GM12878 (cell line): ENCODE measurements around the gene NISCH. TPM values are rescaled to one million over a fixed set of nuclear protein-coding genes. Genes with fewer than 3 reads are reported as not detected.
A peak's percentile ranks its signal among the peaks of the same experiment; 100 is the strongest.

ENCODE experiments used
- ATAC-seq: fragments of 200-7000 bp; cut with Tn5 transposase; 3 replicates; pipeline ENCODE4 v1.9.1; 2020; ENCODE audit warnings: mild to moderate bottlenecking, moderate library complexity
- BruUV-seq: library from RNA; stranded (reverse); fragments of 400-500 nt; replicated peaks from 2 replicates; lab custom pipeline; 2021; lab: Mats Ljungman, UMichigan
- CTCF ChIA-PET: fragments of 300-600 bp; sonication (Branson Sonifier 250); formaldehyde crosslinking; extraction: SDS; loops from one replicate; lab custom pipeline; 2021; ENCODE audit warnings: inconsistent platforms; lab: Yijun Ruan, JAX
- POLR2A ChIA-PET: fragments of 350-600 bp; formaldehyde crosslinking; extraction: SDS; loops from one replicate; lab custom pipeline; 2021; ENCODE audit warnings: inconsistent platforms; lab: Charles Lee
- RAD21 ChIA-PET: fragments of 300-600 bp; sonication (Branson Sonifier 250); formaldehyde crosslinking; loops from one replicate; lab custom pipeline; 2023; ENCODE audit warnings: antibody characterized with exemption; ENCODE audit not compliant: unreplicated experiment; lab: Charles Lee
- SMC1A ChIA-PET: fragments of 300-600 bp; sonication (Branson Sonifier 250); formaldehyde crosslinking; loops from one replicate; lab custom pipeline; 2023; ENCODE audit not compliant: unreplicated experiment, uncharacterized antibody; lab: Charles Lee
- DNase-seq: peaks from one replicate; pipeline ENCODE4 v3.0.0-alpha.2; 2011; ENCODE audit warnings: low read depth, low spot score
- FAIRE-seq: peaks from 3 replicates; lab custom pipeline; 2011; peaks lifted over from hg19 to GRCh38; lab: Jason Lieb, UNC
- H2AFZ ChIP-seq: 2 replicates; pipeline ENCODE4 v1.6.0; 2011; ENCODE audit warnings: low read depth, low read length, control low read depth; ENCODE audit not compliant: control insufficient read depth
- H3K27ac ChIP-seq: 2 replicates; pipeline ENCODE4 v1.5.1; 2011; ENCODE audit warnings: control low read depth; ENCODE audit not compliant: control insufficient read depth, insufficient read depth
- H3K27me3 ChIP-seq, 2 experiments: replicated peaks in 1 of 2; 2 replicates each; pipeline versions ENCODE4 v1.6.0 to v1.6.1; 2011; ENCODE audit warnings: low read length in 1 of 2; ENCODE audit not compliant: control insufficient read depth in 2 of 2, insufficient read depth in 2 of 2
- H3K36me3 ChIP-seq, 2 experiments: 2 replicates each; pipeline ENCODE4 v1.5.1; 2011; ENCODE audit warnings: low read length in 1 of 2; ENCODE audit not compliant: control insufficient read depth in 2 of 2, insufficient read depth in 2 of 2
- H3K4me1 ChIP-seq: 2 replicates; pipeline ENCODE4 v1.6.1; 2011; ENCODE audit warnings: mild to moderate bottlenecking, low read length, moderate library complexity, mixed read lengths; ENCODE audit not compliant: control insufficient read depth, insufficient read depth
- H3K4me2 ChIP-seq: 2 replicates; pipeline ENCODE4 v1.6.0; 2011; ENCODE audit warnings: control low read depth; ENCODE audit not compliant: control insufficient read depth, insufficient read depth
- H3K4me3 ChIP-seq: fragments of 200-600 bp; sonication (generic); 2 replicates; pipeline ENCODE4 v1.5.1; 2016
- H3K79me2 ChIP-seq: 2 replicates; pipeline ENCODE4 v1.6.0; 2011; ENCODE audit warnings: low read length; ENCODE audit not compliant: control insufficient read depth, insufficient read depth
- H3K9ac ChIP-seq: 2 replicates; pipeline ENCODE4 v1.8.0; 2011; ENCODE audit warnings: low read length, control low read depth, mixed read lengths; ENCODE audit not compliant: control insufficient read depth, insufficient read depth
- H3K9me3 ChIP-seq: replicated peaks from 3 replicates; pipeline ENCODE4 v1.5.1; 2011; ENCODE audit warnings: mild to moderate bottlenecking, low read length; ENCODE audit not compliant: control insufficient read depth, insufficient read depth
- H4K20me1 ChIP-seq: 2 replicates; pipeline ENCODE4 v1.6.0; 2011; ENCODE audit not compliant: control insufficient read depth, insufficient read depth
- EP300 ChIP-seq, 2 experiments: fragments of 150-350 bp in 1 of 2; IDR thresholded peaks; 2 replicates each; pipeline ENCODE4 v1.6.1; 2011 to 2012; ENCODE audit warnings: low read depth in 2 of 2, low read length in 2 of 2, borderline replicate concordance in 1 of 2, improper control_type of control experiment in 1 of 2, inconsistent platforms in 1 of 2; ENCODE audit not compliant: control insufficient read depth in 1 of 2
- GATAD2B ChIP-seq: fragments of 450-650 bp; conservative IDR thresholded peaks from 2 replicates; pipeline ENCODE4 v1.6.1; 2017; ENCODE audit warnings: low read depth, mild to moderate bottlenecking, moderate library complexity
- HCFC1 ChIP-seq: fragments of 150-350 bp; IDR thresholded peaks from 2 replicates; pipeline ENCODE4 v1.6.1; 2014; ENCODE audit warnings: low read length
- MYB ChIP-seq: fragments of 150-350 bp; IDR thresholded peaks from 2 replicates; pipeline ENCODE4 v1.6.1; 2014; ENCODE audit warnings: mild to moderate bottlenecking, low read depth, low read length, borderline replicate concordance
- NR2C1 ChIP-seq: fragments of 450-650 bp; IDR thresholded peaks from 2 replicates; pipeline ENCODE4 v1.6.1; 2017; ENCODE audit warnings: antibody characterized with exemption, mild to moderate bottlenecking, moderate library complexity
- NR2F1 ChIP-seq: fragments of 450-650 bp; conservative IDR thresholded peaks from 2 replicates; pipeline ENCODE4 v1.6.1; 2017; ENCODE audit warnings: mild to moderate bottlenecking
- SIX5 ChIP-seq: IDR thresholded peaks from 2 replicates; pipeline ENCODE4 v1.6.1; 2011; ENCODE audit warnings: mild to moderate bottlenecking, low read depth, low read length, moderate library complexity; ENCODE audit not compliant: severe bottlenecking
- SMARCA5 ChIP-seq: fragments of 450-650 bp; IDR thresholded peaks from 2 replicates; pipeline ENCODE4 v1.6.1; 2017; ENCODE audit warnings: mild to moderate bottlenecking
- SREBF1 ChIP-seq: IDR thresholded peaks from 2 replicates; pipeline ENCODE4 v1.6.1; 2012; ENCODE audit warnings: mild to moderate bottlenecking, low read length
- ZBTB40 ChIP-seq: fragments of 450-650 bp; IDR thresholded peaks from 2 replicates; pipeline ENCODE4 v1.6.1; 2016; ENCODE audit warnings: mild to moderate bottlenecking, moderate library complexity, borderline replicate concordance
- WGBS: methylation state at CpG from one replicate; pipeline ENCODE4 v1.1.6; 2016; ENCODE audit warnings: low lambda C conversion rate; ENCODE audit not compliant: insufficient replicate concordance, insufficient coverage; ENCODE audit errors: missing lambda C conversion rate; 5-methylcytosine and 5-hydroxymethylcytosine counted together
- in situ Hi-C: fragments of 300-500 bp; cut with MboI; formaldehyde crosslinking; loops from 9 replicates; pipeline ENCODE4 v1.14.3; 2018; ENCODE audit warnings: mixed read lengths
- intact Hi-C: fragments of 100-400 bp; cut with micrococcal nuclease; formaldehyde crosslinking; loops from one replicate; pipeline ENCODE4 v1.14.2; 2022; ENCODE audit not compliant: unreplicated experiment
- polyA plus RNA-seq, 11 experiments: library from polyadenylated mRNA; depleted of rRNA in 4 of 11; unstranded in 6 of 11; stranded (reverse) in 5 of 11; fragments of >200 nt; fragmentation: Nextera tagmentation in 4 of 11; fragmentation: Illumina TruSeq in 1 of 11; extraction: Ambion mirVana in 4 of 11; extraction: Trizol in 1 of 11; gene quantifications; 1 replicate in 1 of 11; 2 replicates in 10 of 11; pipeline versions ENCODE4 v1.2.1 to v1.2.3, GENCODE V29; 2011 to 2016; ENCODE audit warnings: inconsistent platforms in 2 of 11, missing spikeins in 2 of 11, low read depth in 1 of 11
- total RNA-seq, 4 experiments: library from RNA; depleted of rRNA in 3 of 4; stranded (reverse); fragments of >200 nt in 3 of 4; fragmentation: Illumina TruSeq in 1 of 4; extraction: Trizol in 1 of 4; gene quantifications; 2 replicates each; pipeline versions ENCODE4 v1.2.1 to v1.2.3, GENCODE V29; 2013 to 2021

Gene NISCH
- total and polyA plus RNA-seq, 10 of the 15 experiments (the other 5 are each of a cell fraction or from before 2014, with no cell fraction given): 0.76 to 52.5 (median 24.6) TPM

DNA sequence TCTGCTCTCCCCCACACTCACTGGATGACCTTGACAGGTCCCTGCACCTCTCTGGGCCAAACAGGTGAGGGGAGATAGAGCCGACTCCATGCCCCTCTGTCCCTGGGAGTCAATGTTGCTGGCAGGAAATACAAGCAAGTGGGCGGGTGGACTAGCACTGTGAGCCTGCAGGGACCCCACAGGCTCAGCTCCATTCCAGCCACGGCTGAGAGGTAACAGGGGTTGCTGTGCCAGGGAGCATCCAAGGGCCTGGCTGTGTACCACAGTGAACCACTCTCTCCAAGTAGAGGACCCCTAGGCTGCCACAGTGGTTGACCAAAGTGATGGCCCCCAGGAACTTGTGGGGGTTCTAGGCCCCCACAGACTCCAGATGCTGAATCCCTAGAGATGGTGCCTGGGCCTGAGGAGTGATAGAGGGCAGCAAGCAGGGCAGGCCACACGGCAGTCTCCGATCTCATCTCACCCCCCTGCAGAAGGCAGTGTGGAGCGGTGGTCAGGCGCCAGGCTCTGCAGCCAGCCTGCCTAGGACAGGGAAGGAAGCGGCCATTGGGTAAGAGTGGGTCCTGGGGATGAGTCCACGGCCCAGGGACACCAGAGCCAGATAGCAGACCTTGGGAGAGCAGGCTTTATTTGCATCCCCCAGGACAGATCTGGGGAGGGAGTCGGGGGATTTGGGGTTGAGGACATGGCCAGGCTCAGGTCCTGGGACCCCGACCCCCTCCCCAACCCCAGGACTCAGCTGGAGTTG lies 4.7 kb upstream of the NISCH start:
- H2AFZ ChIP-seq: no peak overlapping the region
- POLR2A ChIA-PET: interaction anchor here (1.3 kb wide), 1 partner anchor 197 kb away, joined by 6 read pairs; no protein-coding TSS in a partner anchor
- TF ChIP-seq SREBF1 (no peak), GATAD2B (no peak)
- TF ChIP-seq, all 136 proteins: peak for 0
- FAIRE-seq: no peak
- 40% methylated on average over 11 of the region's 11 CpGs for WGBS
- RAD21 ChIA-PET: interaction anchor here (0.7 to 5.8 kb wide), 3 partner anchors 8 to 38 kb away, joined by 3 to 63 read pairs (median 5); no protein-coding TSS in a partner anchor
- no TSS peak for BruUV-seq
- peaks cover 10% of the 10 kb centered on the region for H3K4me1 ChIP-seq
- SMC1A ChIA-PET: no interaction called here
- no peak overlapping the region for H3K4me3 ChIP-seq
- H3K36me3 ChIP-seq: no peaks in the 10 kb centered on the region
- CTCF ChIA-PET: interaction anchor here (1.2 to 6.6 kb wide), 2 partner anchors 23 to 26 kb away, joined by 3 to 147 read pairs; no protein-coding TSS in a partner anchor
- no peaks in the 10 kb centered on the region for H3K9me3 ChIP-seq
- intact Hi-C loops: loop anchor here (10.0 kb wide), 1 partner anchor 234 kb away; the partner anchor contains the start of genes GNL3 and PBRM1
- H3K9ac ChIP-seq: no peak overlapping the region
- in situ Hi-C loops: no loop called here
- DNase-seq: no peak
- H3K27me3 ChIP-seq: no peaks in the 10 kb centered on the region
- no peaks in the 10 kb centered on the region for H4K20me1 ChIP-seq
- H3K79me2 ChIP-seq: peaks cover 10% of the 10 kb centered on the region
- no peak overlapping the region for H3K27ac ChIP-seq
- no peak overlapping the region for H3K4me2 ChIP-seq
- ATAC-seq: no peak

DNA sequence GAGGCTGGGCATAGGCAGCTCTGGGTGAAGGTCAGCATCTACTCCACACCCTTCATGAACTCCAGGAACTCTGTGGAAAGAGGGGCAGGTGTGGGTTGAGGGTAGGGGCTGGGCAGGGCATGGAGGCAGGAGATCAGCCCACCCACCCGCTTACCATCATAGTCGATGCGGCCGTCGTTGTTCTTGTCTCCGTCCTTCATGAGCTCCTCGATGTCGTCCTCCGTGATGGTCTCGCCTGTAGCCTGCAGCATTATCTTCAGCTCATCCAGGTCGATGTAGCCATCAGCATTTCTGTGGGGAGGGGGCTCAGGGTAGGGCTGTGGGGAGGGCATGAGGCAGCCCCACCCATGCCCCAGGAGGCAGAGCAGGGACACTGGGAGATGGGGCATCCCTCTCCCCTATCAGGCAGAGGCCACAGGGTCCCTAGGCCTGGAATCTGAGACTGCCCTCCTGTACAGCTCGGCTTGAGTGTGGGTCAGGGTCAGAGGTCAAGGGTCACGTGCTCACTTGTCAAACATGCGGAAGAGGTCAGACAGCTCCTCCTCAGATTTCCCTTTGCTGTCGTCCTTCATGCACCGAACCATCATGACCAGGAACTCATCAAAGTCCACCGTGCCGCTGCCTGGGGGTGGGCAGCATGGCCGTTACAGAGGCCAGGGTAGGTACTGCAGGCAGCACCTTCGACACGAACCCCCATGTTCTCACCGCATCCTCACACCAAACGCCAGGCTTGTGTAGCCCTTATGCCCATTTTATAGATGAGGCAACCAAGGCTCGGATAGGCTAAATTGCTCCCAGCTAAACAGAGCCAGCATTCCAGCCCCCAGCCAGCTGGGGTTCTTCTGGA lies 3.9 kb upstream of the NISCH start:
- ATAC-seq: no peak
- SMC1A ChIA-PET: interaction anchor here (0.6 kb wide), 1 partner anchor 220 kb away, joined by 3 read pairs; no protein-coding TSS in a partner anchor
- H3K79me2 ChIP-seq: peaks cover 18% of the 10 kb centered on the region
- H2AFZ ChIP-seq: no peak overlapping the region
- POLR2A ChIA-PET: no interaction called here
- no peaks in the 10 kb centered on the region for H3K9me3 ChIP-seq
- 67% methylated on average over 24 of the region's 24 CpGs for WGBS
- H3K4me3 ChIP-seq: no peak overlapping the region
- no peaks in the 10 kb centered on the region for H3K27me3 ChIP-seq
- no peak for FAIRE-seq
- no peak overlapping the region for H3K9ac ChIP-seq
- no peaks in the 10 kb centered on the region for H3K36me3 ChIP-seq
- no peak overlapping the region for H3K4me2 ChIP-seq
- in situ Hi-C loops (no loop called here), intact Hi-C loops (loop anchor here (10.0 kb wide), 1 partner anchor 233 kb away; the partner anchor contains the start of genes GNL3 and PBRM1)
- DNase-seq: no peak
- H3K27ac ChIP-seq: no peak overlapping the region
- H3K4me1 ChIP-seq: peaks cover 15% of the 10 kb centered on the region
- no TSS peak for BruUV-seq
- RAD21 ChIA-PET: interaction anchor here (1.9 kb wide), 1 partner anchor 39 kb away, joined by 5 read pairs; no protein-coding TSS in a partner anchor
- CTCF ChIA-PET: interaction anchor here (1.2 to 3.2 kb wide), 2 partner anchors 23 to 27 kb away, joined by 3 to 14 read pairs; no protein-coding TSS in a partner anchor
- no peaks in the 10 kb centered on the region for H4K20me1 ChIP-seq
- TF ChIP-seq EP300 (IDR thresholded peaks at IDR 0.05; ENCODE audit: borderline replicate concordance in 1 of 2, control insufficient read depth in 1 of 2, low read depth in 2 of 2, low read length in 2 of 2) (no peak), ZBTB40 (no peak), NR2F1 (peak; percentile 80), SIX5 (no peak), HCFC1 (no peak), SMARCA5 (no peak), MYB (no peak), NR2C1 (peak; percentile 82)
